HG03280 (cell line): ENCODE measurements around the gene SLC16A5.

Experiments
- ATAC-seq: cut with Tn5 transposase; IDR thresholded peaks from one replicate; pipeline ENCODE4 v1.9.1; 2021; ENCODE audit warnings: mild to moderate bottlenecking, moderate library complexity; ENCODE audit not compliant: unreplicated experiment

The SLC16A5 gene

GRCh38 chr17:75084039-75084660 is 3.6 kb upstream of the SLC16A5 start:
- ATAC-seq, result no peak

- ATAC-seq, result no peak
Observed at GRCh38 chr17:75086496-75087181, 1.1 kb upstream of the SLC16A5 start.

DNA sequence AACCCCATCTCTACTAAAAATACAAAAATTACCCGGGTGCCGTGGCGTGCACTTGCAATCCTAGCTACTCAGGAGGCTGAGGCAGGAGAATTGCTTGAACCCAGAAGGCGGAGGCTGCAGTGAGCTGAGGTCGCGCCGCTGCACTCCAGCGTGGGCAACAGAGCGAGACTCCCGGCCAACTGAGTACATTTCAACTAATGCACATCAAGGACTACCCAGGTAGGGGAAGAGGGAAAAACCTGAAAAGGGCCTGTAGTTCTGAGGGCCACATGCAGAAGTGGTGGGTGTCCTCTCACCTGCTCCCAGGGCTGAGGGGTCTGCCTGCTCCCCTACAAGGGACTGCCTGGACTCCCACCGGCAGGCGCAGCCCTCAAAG is 584 bp upstream of the SLC16A5 start:
- no peak for ATAC-seq

DNA sequence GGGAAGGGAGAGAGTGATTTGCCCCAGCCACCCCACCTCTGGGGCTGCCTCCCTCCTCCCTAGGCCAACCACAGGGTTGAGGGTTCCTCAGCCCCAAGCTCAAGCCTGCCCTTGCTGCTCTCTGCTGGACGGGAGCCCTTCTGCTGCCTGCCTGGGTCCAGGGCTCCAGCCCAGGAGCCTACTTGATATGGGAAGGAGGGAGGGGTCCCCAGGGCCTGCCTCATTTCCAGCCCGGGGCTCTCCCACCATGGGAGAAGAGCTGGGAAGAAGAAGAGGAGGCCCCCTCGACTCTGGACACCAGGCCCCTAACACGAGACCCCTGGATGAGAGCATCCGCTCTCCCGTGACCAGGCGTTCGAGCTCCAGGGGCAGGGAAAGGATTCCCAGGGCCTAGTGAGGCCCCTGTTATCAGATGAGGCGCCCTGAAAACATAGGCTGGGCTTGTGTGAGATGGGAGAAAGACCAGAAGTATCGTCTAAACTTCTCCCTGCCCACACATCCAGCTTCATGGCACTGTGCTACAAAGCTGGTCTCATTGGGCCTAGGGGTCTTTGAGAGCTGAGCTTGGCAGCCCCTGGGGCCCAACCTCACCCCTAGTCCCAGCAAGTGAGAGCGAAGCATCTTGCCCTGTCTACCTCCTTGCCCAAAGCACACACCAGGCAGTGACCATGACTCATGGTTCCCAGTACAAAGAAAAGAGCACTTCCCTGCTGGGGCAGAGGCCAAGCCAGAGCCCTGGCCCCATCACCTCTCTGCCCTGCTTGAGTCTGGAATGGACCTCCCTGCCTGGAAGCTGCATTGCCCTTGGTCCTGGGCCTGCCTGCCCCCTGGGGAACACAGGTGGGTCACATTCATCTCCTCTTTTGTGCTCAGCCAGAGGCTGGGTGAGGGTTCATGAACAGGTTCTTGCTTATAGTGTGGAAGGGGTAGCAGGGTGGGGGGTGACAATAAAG is 987 bp downstream of the SLC16A5 start:
- ATAC-seq, result no peak

DNA sequence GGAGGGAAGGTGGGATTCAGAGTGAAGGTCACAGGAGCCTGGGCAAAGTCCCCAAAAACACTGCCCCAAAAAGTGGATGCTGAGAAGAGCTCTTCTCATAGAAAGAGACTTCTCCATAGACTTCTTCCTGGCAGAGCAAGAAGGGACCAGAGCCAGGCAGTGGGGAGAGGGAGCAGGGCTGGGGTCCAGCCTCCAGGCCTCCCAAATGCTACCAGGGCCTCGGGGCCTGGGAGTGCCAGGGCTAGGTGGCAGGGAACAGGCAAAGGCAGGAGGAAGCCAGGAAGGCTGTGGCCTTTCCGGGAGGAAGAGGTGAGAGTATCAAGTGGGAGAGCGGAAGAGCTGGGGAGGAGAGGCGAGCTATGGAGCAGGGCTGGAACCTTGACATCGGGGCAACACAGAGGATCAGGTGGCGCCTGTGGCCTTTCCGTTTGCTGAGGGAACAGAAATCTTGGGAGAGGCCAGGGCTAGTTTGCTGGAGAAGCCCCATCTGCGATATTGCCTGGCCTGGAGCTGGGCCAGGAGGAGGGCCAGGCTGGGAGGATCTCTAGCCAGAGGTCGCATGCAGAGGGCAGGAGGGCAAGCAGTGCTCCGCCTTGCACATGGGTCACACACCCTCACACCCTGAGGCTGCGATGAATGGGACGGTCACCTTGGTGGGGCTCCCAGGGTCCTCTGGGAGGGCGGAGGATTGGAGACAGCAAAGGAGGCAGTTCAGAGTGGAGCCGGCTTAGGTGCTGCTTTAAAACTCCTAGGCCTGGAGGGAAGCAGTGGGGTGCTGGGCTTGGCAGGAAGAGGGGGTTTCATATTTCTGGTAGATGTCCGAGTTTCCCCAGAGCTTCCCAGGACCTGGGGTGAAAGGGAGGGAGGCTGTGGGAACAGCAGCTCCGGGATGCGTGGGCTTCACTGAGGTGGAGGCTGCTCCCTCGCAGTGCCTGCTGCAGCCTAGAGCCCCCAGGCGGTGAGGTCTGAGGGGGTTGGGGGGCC is 3.4 kb downstream of the SLC16A5 start:
- ATAC-seq, result no peak

GRCh38 chr17:75091855-75092327 is 4.1 kb downstream of the SLC16A5 start:
- ATAC-seq, result no peak

DNA sequence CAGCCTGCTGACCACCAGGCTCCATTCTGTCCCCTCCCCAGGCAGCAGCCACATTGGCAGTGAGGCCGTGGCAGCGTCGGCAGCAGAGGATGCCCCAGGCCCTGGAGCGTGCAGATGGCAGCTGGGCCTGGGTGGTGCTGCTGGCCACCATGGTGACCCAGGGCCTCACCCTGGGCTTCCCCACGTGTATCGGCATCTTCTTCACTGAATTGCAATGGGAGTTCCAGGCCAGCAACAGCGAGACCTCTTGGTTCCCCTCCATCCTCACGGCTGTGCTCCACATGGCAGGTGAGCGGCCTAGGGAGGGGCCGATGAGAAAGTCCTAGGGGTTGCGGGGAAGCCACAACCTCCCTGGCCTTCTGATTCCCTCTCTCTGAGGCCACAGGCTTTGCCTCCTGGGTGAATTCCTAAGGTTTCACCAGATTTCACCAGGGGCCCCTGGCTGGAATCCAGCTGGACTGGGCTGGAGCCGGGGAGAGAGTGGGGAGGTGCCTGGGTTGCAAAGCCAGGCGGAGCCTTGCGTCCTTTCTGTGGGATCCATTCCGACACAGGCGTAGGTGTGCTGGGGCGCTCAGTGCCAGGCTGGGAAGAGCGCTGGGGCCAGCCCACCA is 5.9 kb downstream of the SLC16A5 start:
- no peak for ATAC-seq

DNA sequence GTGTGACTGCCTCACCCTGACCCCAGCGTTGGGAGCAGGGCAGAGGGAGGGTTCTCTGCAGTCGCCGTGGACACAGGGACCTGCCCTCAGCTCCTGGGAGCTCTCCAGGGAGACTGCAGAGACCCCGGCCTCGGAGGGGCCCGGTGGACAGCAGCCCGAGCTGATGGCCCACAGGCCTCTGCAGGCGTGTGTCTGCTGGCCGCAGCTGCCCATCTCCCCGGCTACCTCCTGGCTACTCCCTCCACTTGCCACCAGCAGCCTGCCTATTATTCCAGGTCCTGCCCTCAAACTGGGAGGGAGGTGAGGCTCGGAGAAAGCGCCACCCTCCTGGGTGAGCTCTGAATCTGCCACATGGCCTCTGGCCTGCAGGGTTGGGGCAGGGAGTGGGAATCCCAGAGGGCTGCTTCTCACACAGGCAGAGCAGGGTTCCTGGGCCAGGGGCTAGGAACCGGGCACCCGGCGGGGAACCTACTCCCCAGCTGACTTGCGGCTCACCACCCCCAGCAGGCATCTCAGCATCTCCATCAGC is 7.2 kb downstream of the SLC16A5 start:
- ATAC-seq, result no peak

- ATAC-seq, result no peak
Observed at GRCh38 chr17:75096082-75096625, 8.4 kb downstream of the SLC16A5 start.

DNA sequence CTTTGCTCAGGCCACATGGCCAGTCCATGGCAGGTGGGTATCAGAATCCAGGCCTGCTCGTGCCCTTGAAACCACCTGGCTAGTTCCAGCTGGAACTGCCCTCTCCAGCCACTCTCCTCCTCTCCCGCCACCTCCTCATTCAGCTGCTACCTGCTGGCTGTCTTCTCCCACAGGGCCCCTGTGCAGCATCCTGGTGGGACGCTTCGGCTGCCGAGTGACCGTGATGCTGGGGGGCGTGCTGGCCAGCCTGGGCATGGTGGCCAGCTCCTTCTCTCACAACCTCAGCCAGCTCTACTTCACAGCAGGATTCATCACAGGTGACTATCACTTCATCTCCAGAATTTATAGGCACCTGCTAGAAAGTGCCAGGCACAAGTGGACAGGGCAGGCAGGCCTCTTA is 10.1 kb downstream of the SLC16A5 start:
- no peak for ATAC-seq

GRCh38 chr17:75098861-75099260 is 11.1 kb downstream of the SLC16A5 start:
- no peak for ATAC-seq

GRCh38 chr17:75099881-75100595 is 12.3 kb downstream of the SLC16A5 start:
- no peak for ATAC-seq

- ATAC-seq, result no peak
Observed at GRCh38 chr17:75102385-75102821, 14.6 kb downstream of the SLC16A5 start.

DNA sequence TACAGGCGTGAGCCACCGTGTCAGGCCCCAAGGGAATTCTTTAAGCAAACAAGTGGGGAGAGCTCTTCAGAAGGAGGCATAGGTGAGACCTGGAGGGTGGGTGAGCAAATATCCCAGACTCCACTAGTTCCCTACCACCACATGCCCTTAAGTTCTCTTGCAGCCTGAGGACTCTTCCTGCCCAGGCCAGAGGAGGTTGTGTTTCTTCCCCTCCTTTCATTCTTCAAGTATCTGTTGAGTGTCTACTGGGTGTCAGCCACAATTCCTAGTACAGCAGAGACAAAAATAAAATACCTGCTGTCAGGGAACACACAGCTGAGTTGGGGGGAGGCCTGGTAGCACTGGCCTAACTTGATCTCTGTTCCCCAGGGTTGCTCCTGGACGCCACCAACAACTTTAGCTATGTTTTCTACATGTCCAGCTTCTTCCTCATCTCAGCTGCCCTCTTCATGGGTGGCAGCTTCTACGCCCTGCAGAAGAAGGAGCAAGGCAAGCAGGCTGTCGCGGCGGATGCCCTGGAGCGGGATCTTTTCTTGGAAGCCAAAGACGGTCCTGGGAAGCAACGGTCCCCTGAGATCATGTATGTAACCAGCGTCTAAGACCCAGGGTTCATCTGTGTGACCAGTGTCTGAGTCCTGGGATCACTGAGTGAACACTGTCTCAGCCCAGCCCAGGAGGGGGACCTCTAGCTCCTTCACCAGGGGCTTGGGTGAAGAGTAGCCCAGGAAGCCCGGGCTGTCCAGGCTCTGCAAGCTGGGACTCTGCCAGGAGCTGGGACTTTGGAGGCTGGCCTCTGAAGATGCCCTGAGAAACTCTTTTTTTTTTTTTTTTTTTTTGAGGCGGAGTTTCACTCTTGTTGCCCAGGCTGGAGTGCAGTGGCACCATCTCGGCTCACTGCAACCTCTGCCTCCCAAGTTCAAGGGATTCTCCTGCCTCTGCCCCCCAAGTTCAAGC is 16.1 kb downstream of the SLC16A5 start:
- ATAC-seq, result no peak

GRCh38 chr17:75105126-75106080 is 17.6 kb downstream of the SLC16A5 start:
- no peak for ATAC-seq

DNA sequence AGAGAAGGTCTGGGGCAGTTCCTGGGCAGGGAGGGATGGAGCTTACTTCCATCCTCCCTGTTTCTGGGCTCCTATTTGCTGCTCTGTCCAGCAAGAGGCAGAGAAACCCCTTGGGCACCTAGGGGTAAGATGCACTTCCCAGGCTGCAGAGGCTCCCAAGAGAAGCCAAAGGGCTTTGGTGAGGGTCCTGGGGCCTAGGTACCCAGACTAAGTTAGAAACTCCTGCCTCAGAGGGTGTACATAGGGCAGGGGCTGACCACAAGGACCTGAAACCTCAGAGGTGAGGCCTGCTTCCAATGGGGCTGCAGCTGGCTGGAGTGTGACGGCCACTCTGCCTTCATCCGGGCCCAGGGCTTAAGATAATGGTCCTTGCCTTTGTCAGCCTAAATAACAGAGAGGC is 20.4 kb downstream of the SLC16A5 start:
- no peak for ATAC-seq

GRCh38 chr17:75109046-75109406 is 21.3 kb downstream of the SLC16A5 start:
- ATAC-seq, result no peak
